GM18858 (cell line): ENCODE results near the gene NGF.
"Not testable (repeated sequence)": the region's sequence is repeated elsewhere in the genome, so short reads cannot be mapped to it uniquely, and the experiment has no call there.

Source experiments
- ATAC-seq: cut with Tn5 transposase; IDR thresholded peaks from one replicate; pipeline ENCODE4 v1.9.1; 2021; ENCODE audit not compliant: unreplicated experiment

The NGF gene

DNA sequence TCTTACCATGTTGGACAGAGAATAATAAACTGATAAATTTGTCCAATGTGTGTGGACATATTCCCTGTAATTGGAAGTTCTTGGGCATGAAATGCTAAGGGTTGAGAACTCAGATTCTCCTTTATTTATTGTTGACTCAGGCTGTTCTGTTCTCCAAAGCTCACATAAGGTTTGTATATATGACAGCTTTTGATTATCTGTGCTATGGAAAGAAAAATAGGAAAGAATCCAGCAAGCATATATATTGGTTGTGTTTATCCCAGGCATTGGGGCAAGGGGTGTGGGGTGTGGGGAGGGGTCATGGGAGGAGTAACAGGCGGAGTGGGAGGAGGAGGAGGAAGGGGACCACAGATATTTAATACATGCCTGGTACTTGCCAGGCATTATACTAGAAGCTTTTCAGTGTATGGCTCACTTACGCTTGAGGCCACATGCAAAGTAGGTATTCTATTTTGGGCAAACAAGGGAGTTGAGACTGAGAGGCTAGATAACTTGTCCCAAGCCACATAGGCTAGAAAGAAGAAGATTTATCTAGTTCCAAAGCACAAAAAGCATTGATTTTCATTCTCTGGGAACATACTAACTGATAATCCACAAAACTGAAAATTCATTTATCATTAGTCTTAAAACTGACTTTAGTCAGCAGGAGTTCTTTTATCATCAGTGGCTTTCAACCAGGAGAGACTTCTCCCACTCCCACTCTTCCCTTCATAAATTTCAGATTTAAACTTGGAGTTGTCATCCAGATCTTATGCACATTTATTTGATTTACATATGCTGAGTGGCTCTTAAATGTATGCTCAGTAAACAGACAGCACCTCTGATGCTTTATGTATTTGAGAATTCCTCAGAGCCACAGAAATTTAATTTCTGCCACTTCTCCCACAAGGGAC lies 27.2 kb downstream of the NGF start:
- no peak for ATAC-seq

DNA sequence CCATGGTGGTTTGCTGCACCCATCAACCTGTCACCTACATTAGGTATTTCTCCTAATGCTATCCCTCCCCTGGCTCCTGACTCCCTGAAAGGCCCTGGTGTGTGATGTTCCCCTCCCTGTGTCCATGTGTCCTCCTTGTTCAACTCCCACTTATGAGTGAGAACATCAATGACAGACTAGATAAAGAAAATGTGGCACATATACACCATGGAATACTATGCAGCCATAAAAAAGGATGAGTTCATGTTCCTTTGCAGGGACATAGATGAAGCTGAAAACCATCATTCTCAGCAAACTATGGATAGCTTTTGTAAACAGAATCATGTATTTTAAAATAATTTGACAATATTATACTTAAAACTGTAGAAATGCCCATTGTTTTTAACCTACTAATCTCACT lies 28.5 kb downstream of the NGF start:
- ATAC-seq, result not testable (repeated sequence)

DNA sequence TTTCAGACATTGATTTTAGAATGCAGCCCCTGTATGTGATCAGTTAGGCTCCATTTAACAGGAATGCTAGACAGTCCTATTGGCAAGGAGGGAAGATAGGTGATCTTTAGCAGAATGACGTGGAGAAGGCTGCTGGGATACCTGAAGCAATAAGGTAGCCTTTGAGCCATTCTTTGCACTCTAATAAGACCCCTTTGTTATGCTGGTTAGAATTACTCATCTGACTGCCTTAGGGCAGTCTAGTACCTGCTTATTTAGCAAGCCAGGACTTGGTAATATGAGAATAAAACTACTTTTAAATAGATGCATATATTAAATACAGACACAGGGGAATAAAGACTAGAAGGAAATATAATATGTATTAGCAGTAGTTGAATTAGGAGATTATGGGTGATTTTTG lies 29.1 kb downstream of the NGF start:
- ATAC-seq, result no peak

DNA sequence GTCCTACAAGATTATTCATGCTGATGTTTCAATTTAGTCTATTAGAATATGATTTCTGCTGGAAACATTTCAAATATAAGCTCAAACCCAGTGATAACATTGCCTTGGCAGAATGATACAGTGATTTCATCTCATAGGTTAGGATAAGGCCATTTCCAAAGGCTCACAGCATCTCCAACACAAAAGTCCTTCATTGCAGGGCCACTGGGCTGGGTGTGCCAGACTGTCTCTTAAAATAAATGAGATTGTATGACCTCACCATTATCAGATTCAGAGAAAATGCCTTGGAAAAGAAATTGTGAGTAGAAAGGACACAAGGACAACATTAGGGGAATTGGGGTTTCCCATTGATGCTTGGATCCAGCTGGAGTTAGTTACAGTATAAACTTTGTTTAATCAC lies 30.4 kb downstream of the NGF start:
- no peak for ATAC-seq

DNA sequence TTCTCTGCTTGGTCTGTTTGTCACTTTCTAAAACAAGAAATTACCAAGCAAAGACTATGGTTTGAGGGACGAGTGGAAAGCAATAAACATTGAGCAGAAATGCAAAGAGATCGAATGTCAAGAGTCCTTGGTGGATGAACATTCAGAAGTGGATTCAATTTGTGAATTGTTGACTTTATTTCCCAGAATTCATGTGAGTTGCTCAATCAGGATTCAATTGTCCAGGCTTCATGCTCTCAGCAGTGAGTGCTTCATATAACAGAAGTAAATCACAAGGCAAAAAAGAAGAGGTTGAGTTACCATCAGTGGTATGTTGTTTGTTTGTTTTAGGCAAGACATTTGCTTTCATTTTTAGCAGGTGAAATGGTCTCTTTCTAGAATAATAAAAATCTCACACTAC lies 31.9 kb downstream of the NGF start:
- no peak for ATAC-seq

DNA sequence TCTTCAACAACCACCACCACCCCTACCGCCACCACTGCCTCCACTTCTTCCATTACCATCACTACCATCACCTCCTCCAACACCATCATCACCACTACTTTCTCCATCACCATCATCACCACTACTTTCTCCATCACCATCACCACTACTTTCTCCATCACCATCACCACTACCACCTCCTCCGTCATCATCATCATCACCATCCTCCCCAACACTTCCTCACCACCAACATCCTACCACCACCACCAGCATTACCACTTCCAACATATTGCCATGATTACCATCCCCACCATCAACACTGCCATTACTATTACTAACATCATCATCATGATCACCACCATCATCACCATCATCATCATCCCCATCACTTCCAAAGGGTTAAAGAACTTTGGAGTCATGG lies 34.7 kb downstream of the NGF start:
- no peak for ATAC-seq

DNA sequence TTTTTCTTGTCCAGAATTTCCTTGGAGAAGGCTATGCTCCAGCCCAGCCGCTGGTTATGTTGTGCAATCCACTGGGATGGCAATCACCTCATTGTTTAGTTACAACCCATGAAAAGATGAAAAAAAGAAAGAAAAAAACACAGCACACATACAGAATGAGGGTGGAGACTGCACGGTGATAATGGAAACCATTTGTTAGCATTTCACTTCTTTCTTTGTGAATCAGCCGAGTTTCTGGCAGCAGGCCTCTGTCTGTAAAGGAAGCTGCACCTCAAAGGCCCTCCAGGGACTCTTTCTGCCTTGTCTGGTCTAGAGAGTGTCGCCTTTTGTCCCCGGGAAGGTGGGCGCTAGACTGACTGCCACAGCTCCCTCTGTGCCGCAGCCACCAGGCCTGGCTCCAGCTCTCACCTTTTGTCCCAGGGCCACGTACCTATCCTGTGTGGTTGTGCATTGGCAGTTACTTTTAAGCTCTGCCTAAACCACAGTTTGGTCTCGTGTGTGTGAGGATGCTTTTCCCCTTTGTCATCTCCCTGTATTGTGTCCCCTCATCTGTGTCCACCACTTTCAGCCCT lies 35.6 kb downstream of the NGF start:
- ATAC-seq, result no peak

DNA sequence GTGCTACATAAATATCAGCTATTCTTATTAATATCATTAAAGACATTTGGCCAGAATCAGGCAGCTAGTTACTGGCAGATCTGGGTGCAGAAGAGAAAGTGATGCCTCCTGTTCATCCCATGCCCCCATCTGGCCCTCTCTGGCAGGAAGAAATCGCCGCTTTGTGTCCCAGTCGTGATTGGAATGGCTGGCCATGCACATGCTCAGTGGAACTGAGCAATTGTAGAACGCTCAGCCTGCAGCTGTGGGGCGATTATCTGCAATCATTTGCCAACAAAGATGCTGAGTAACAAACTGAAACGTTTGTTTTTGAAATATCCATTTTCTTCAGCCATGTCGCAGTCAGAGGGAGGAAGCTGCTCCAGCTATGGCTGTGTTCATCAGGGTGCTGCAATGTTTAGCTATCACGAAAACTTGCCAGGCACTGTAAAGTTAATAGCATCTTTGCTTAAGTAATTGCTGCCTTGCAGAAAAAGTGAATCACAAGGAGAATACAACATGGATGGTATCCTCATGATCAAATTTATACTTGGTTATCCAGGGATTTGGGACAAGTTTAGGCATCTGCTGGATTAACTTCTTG lies 36.5 kb downstream of the NGF start:
- ATAC-seq, result no peak

DNA sequence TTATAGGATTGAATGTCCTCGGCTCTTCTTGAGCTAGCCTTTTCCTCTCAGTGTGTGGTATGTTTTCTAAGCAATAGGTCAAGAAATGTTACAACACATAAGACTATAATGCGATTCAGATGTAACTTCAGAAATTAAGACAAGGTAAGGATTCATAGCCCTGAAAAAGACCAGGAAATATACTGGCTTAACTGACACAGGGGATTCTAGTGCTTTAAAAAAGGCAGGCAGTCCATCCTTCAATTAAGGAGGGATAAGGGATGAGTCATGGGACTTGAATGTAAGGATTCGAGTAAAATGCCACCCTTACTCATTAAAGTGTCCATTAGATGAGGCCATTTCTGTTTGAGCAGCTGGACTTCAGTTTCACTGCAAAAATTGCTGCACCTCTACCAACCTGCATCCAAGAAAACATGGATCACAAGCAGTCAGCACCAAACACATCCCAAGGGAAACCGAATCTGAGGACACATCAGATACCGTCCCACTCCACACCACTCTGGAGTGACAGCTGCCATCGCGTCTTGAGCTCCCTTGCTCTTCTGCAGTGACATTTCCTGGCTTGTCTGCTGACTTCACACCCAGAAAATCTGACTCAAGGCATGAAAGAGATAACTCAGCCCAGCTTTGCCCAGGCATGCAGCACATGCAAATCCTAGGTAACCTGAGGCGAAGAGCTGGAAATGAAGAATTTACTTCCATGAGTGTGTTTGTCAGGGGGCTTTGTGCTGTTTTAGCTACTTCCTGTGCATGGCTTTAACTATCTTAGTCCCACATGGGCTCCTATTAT lies 37.8 kb downstream of the NGF start:
- no peak for ATAC-seq

DNA sequence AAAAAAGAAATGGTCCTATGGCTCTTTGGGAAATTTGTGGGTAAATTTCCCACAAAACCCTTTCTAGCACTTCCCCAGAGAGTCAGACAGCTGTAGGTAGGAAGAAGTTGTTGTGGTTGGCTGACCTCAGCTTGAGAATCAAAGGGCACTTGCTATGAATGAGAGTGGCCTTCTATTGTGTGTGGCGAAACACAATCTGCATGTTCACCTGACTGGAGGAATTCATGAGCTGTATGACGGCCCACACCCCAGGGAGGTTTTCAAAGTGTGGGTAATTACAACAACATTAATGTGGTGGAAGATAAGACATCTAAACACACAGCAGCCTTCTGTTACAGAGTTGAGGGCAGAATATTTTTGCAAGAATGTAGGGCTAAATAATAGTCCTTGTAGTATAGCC lies 38.8 kb downstream of the NGF start:
- no peak for ATAC-seq

DNA sequence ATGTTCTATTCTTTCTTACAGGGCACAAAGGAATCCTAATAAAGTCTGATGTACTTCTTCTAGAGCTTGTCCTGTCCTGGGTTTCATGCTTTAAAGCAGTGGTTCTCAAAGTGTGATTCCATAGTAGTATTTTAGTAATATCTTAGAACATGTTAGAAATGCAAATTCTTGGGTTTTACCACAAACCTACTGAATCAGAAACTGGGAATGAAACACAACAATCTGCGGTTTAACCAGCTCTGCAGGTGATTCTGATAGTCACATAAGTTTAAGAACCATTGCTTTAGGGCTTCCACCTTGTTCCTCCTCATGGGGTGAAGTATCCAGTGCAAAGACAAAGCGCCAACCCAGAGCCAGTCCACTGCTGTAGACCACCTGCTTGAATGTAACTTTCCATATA lies 41.1 kb downstream of the NGF start:
- ATAC-seq, result peak; percentile 94

DNA sequence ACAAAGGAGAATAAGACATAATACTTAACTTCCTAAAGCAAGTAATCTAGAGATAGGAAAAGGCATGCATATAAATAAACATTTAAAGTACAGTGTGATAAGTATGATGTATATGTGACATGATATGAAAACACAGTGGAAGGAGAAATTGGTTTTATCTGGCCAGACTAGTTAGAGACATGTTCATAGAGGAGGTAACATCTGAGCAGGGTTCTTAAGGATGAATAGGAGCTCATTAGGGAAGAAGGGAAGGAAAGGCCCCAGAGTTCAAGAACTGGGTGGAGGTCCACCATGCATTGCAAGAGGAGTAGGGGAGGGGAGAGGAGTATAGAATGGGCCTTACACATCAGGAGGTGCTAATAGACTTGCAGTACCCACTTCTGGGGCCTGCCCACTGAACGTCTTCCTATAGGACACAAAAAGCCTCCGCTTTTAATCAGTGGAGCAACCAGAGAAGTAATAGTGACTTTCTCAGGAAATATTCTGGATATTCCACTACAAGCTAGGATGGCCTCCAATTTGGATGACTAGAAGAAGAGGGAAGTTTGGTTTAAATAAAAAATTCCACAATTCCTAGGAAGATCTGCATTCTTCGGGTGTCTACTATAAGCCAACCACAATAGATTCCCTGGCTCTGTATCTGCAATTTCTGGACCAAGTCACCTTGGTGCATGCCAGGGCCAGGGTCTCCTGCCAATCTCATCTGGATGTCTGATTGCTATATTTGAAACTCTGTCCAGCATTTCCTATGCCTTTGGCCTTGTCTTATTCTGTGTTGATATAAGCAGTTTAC lies 41.9 kb downstream of the NGF start:
- no peak for ATAC-seq

DNA sequence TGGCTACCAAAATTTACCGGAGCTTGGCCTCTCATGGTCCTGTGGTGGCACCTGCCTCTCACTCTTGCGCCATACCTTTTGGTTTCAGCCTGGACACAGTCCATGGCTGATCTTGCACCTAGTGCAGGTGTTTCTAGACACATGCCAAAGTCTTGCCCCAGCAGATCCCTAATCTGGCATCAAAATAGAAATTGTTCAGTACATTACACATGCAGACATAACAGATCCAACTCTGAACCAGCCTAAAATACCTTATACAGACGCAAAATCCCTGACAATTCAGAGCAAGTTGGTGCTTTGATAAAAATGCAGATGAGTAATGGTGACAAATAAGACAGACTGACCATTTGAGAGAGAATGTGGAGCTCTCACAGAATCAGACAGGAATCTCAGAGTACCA lies 44.1 kb downstream of the NGF start:
- no peak for ATAC-seq

DNA sequence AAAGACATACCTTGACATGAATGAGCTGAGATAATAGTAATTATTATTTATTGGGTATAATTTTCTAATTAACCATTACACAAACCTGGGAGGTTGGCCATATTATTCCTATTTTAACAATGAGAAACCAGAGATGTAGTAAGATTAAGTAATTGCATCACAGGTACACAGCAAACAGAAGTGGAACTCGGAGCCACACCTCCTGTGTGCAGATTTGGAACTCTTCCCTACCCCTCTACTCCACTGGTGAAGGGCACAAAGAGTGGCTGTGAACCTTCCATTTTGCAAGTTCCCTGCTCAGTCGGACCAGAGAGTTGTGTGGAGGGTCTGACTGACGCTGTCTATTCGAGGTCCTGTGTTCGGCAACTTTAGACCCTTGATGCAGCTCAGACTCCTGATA lies 45.0 kb downstream of the NGF start:
- ATAC-seq, result no peak

DNA sequence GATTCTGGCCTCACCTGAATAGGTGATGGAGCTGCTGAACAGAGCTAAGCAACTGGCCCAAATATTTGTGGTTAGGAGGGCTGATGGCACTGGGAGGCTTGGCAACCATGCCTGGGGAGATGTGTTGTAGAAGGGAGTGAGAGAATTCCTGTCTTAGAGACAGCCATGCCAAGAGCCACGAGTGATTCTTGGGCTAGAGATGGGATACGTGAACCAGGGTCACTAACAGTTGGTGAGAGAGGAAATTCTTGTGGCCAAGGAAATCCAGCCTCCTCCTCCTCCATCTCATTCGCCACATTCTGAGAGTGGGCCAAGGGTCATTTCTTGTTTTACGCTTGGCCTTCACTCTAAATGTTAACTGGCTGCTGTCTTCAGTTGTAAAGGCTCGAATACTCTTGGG lies 46.3 kb downstream of the NGF start:
- no peak for ATAC-seq

DNA sequence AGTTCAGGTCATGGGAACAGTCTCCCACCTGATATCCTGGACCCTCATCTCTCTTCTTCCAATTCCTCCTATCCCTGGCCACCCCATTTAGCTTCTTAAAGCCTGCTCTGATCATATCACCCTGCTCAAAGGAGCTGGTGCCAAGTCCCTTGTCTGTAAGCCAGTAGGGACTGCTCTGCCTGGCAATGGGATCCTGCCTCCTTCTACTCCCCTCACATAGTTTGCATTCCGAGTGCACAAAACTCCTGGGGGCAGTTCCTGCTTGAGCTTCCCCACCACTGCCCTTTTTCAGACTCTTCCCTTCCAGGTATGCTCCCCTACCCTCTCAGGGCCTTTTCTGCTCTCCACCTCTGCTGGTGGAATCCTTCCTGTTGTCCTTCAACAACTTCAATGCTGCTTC lies 48.1 kb downstream of the NGF start:
- no peak for ATAC-seq

DNA sequence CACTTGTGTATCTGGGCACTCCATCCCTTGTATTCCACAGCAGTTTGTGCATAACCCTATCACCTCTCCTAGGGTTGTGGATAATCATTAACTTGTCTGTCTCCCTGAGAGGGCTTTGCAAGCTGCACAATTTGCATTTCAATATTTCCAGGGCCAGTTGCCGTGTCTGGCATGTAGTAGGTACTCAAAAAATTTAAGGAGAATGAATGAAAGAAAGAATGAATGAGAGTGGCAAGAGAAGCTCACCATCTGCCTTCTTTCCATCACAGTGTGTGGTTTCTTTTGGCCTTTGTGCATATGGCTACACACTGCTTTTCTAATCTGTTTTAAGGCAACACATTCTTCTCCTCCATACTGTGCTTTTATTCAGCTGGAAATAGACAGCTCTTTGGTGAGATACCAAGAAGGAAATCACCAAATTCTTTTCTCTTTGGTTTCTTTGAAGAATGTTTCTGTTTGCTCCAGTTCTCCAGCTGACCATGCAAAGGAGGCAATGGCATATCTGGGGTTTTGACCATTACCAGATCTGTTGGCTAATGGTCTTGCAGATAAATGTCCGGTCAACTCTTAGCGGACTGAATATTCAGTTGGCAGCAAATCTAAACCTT lies 49.4 kb downstream of the NGF start:
- no peak for ATAC-seq

DNA sequence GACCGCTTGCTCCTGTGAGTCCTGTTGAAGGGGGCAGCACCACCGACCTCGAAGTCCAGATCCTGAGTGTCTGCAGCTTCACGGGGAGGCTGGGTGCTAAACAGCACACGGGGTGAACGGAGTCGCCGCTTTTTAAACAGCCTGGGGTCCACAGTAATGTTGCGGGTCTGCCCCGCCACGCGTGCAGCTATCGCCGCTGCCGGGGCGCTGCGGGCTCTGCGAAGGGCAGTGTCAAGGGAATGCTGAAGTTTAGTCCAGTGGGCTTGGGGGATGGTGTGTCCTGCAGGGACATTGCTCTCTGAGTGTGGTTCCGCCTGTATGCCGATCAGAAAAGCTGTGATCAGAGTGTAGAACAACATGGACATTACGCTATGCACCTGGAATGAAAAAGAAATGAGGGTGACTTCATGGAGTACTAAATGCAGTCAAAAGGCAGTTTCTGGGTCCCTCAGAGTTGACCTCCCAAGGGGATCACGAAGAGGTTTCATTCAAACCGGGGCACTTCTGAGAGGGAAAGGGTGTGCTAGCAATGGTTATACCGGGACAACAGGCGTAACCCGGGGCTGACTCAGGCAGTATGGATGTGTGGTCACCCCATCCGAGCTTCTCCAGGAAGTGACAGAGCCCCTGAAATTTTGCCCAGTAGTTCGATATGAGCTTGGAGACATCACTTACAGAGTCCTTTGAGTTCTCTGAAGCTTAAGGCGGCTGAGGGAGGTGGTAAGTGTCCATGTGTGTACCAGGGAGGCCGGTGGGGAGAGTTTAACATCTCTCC lies 51.4 kb downstream of the NGF start:
- ATAC-seq, result no peak

DNA sequence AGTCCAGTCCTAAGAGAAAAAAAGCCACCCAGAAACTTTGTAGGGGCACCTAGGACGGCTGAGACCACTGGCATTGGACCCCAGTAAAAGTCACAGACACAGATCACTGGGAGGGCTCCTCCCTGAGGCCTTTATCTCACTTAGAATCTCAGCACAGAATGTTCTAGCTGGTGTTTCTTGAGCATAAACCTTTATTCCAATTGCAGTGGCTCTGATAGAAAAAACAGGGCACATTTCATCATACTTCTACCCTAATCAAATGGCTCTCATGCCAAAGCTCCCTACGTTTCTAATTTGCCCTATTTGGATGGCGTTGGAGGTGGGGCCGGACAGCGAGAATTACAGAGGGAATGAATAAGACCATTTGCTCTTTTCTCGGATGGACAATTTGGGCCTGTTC lies 53.8 kb downstream of the NGF start:
- ATAC-seq, result no peak

DNA sequence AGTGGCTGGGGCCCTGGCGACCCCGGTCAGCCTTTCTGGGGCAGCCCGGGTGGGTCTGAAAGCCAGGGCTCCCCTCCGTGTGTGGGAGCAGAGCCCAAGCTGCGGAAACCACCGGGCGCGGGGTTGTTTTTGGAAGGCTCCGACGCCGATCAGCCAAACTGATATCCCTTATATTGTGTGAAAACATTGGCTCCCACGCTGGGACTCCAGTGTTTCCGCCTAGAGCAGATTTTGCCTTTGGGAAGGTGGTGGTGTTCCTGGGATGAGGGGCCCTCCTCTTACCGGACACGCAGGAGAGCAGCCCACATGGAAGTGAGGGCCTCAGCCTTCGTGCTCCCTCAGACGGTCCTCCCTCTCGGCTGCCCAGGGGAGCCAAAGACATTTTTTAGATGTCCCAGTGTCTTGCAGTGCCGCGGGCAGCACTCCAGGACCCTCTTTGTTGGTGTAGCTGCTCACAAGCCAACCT lies 54.3 kb downstream of the NGF start:
- ATAC-seq, result no peak
